ENCODE measurements around the gene NDST3. TPM values are rescaled to one million over a fixed set of nuclear protein-coding genes. Genes with fewer than 3 reads are reported as not detected.

NDST3 gene
- total RNA-seq, 2 experiments from 2014 or later, result not detected

DNA sequence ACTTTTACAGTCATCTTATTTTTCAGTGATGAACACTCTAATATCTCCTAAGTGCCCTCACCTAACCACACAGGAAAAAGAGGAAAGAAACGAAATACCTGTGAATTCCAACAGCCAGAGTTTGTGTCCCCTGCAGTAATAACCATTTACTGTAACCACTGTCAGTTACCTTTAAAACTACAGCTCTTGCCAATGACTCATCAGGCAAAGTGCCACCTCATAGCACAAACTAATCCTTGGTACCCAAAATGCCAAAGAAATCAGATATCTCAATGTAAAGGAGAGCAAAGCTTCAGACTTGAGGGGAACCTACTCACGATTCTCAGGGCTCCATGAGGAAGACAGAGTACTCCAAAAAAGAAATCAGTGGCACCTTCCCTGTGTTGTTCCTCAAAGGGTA lies 146.5 kb downstream of the NDST3 start:
- DNase-seq (no peak), ATAC-seq (no peak)
- Mint-ChIP-seq H3K27ac (no peak overlapping the region), H3K27me3 (no peaks in the 10 kb centered on the region), H3K4me1 (ENCODE audit: low read depth) (no peaks in the 10 kb centered on the region), H3K9me3 (no peaks in the 10 kb centered on the region), H3K4me3 (no peak overlapping the region), H3K36me3 (ENCODE audit: low read depth) (no peaks in the 10 kb centered on the region)
- ChIA-PET POLR2A (no interaction called here), CTCF (no interaction called here)
- intact Hi-C loops (cut with micrococcal nuclease), result no loop called here
- TF ChIP-seq, protein P1, sequence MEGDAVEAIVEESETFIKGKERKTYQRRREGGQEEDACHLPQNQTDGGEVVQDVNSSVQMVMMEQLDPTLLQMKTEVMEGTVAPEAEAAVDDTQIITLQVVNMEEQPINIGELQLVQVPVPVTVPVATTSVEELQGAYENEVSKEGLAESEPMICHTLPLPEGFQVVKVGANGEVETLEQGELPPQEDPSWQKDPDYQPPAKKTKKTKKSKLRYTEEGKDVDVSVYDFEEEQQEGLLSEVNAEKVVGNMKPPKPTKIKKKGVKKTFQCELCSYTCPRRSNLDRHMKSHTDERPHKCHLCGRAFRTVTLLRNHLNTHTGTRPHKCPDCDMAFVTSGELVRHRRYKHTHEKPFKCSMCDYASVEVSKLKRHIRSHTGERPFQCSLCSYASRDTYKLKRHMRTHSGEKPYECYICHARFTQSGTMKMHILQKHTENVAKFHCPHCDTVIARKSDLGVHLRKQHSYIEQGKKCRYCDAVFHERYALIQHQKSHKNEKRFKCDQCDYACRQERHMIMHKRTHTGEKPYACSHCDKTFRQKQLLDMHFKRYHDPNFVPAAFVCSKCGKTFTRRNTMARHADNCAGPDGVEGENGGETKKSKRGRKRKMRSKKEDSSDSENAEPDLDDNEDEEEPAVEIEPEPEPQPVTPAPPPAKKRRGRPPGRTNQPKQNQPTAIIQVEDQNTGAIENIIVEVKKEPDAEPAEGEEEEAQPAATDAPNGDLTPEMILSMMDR (IDR thresholded peaks at IDR 0.05), result no peak

DNA sequence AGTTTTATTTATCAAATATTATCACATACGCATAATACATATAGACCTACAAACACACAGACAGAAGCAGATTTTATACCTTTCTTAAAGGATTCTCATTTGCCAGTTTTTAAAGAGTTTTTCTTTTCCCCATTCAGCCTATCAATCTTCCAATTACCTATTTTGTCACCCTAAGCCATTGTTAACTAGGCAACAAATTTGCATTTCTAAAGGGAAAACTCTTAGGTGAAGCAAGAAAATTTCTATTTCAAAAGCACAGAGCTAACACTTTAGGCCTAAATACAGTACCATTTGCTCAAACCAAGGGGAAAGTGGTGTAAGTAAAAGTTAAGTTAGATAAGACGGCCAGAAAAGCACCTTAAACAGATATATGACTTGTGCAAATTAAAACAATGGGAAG lies 156.6 kb downstream of the NDST3 start:
- H3K27ac Mint-ChIP-seq, result no peak overlapping the region
- ATAC-seq (no peak), DNase-seq (no peak)
- H3K27me3 Mint-ChIP-seq, result no peaks in the 10 kb centered on the region
- POLR2A ChIA-PET, result no interaction called here
- CTCF ChIA-PET, result no interaction called here
- intact Hi-C loops (cut with micrococcal nuclease), result no loop called here
- no peak overlapping the region for H3K4me3 Mint-ChIP-seq
- TF ChIP-seq, protein P1 (IDR thresholded peaks at IDR 0.05), result no peak
- no peaks in the 10 kb centered on the region for H3K36me3 Mint-ChIP-seq (ENCODE audit: low read depth)
- H3K4me1 Mint-ChIP-seq (ENCODE audit: low read depth), result no peaks in the 10 kb centered on the region
- peaks cover 3% of the 10 kb centered on the region for H3K9me3 Mint-ChIP-seq

DNA sequence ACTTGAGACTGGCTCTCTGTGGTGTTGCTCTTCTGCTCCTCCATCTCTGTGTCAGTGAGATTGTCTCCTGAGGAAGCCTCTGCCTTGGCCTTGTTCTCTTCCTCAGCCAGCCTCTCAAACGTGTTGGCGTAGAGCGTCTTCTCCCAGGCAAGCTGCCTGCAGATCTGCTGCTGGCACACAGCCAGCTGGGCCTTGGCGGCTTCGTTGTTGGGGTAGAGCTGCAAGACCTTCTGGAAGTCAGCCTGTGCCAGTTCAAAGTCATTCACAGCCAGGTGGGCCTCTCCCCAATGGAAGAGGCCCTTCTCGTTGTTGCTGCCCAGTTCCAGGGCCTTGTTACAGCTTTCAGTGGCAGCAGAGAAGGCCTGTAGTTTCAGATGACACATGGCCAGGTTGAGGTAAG lies 159.1 kb downstream of the NDST3 start:
- TF ChIP-seq, protein P1 (IDR thresholded peaks at IDR 0.05), result no peak
- peaks cover 6% of the 10 kb centered on the region for H3K9me3 Mint-ChIP-seq
- no peaks in the 10 kb centered on the region for H3K4me1 Mint-ChIP-seq (ENCODE audit: low read depth)
- POLR2A ChIA-PET, result no interaction called here
- no peaks in the 10 kb centered on the region for H3K36me3 Mint-ChIP-seq (ENCODE audit: low read depth)
- intact Hi-C loops (cut with micrococcal nuclease), result no loop called here
- DNase-seq (no peak), ATAC-seq (no peak)
- H3K27ac Mint-ChIP-seq, result no peak overlapping the region
- CTCF ChIA-PET, result interaction anchor here (0.8 kb wide), 1 partner anchor 65 kb away, joined by 3 read pairs; no protein-coding TSS in a partner anchor
- no peaks in the 10 kb centered on the region for H3K27me3 Mint-ChIP-seq
- no peak overlapping the region for H3K4me3 Mint-ChIP-seq

DNA sequence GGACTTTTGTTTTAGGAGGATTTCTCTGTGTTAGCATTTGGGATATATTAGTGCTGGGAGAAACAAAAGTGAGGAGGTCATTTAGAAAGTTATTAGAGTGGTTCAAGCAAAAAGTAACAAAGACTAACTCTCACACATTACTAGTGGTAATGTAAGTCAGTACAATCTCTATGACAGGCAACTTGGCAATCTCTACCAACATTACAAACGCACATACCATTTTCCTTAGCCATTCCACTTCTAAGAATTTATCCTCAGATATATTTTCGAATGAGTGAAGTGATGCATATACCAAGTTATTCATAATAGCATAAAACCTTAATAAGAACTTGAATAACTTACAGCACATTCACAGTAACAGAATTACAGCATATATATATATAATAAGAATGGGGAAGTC lies 172.3 kb downstream of the NDST3 start:
- no peaks in the 10 kb centered on the region for H3K27me3 Mint-ChIP-seq
- ChIA-PET POLR2A (no interaction called here), CTCF (no interaction called here)
- H3K36me3 Mint-ChIP-seq (ENCODE audit: low read depth), result no peaks in the 10 kb centered on the region
- no peak for DNase-seq
- no peak overlapping the region for H3K4me3 Mint-ChIP-seq
- H3K9me3 Mint-ChIP-seq, result peaks cover 12% of the 10 kb centered on the region
- no peak overlapping the region for H3K27ac Mint-ChIP-seq
- no peaks in the 10 kb centered on the region for H3K4me1 Mint-ChIP-seq (ENCODE audit: low read depth)
- intact Hi-C loops (cut with micrococcal nuclease), result no loop called here
- TF ChIP-seq, protein P1 (IDR thresholded peaks at IDR 0.05), result no peak
- no peak for ATAC-seq

DNA sequence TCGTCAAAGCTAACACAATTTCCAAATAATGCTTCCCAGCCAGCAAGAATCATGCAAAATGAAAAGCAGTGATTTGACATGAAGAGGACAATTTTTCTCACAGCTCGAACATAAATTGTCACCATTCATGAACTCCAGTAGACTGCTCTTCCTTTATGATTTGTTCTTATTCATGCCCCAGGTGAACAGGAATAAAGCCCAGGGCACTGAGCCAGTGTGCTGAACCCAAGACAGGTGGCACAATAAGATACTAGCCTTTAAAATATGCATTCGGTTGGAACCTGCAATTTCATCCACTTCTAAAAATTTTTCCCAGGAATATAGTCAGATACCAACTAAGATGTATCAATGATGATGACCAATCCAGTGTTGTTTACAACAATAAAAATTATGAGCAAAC lies 178.8 kb downstream of the NDST3 start:
- intact Hi-C loops (cut with micrococcal nuclease), result no loop called here
- CTCF ChIA-PET, result no interaction called here
- Mint-ChIP-seq H3K9me3 (no peaks in the 10 kb centered on the region), H3K4me1 (ENCODE audit: low read depth) (no peaks in the 10 kb centered on the region), H3K27ac (no peak overlapping the region), H3K27me3 (no peaks in the 10 kb centered on the region), H3K36me3 (ENCODE audit: low read depth) (no peaks in the 10 kb centered on the region), H3K4me3 (no peak overlapping the region)
- ATAC-seq, result no peak
- POLR2A ChIA-PET, result interaction anchor here (0.9 kb wide), 1 partner anchor 9 kb away, joined by 3 read pairs; no protein-coding TSS in a partner anchor
- no peak for DNase-seq
- TF ChIP-seq, protein P1 (IDR thresholded peaks at IDR 0.05), result no peak

Data from activated CD8-positive, alpha-beta T cell treated with anti-CD3 and anti-CD28 coated beads for 36 hours (primary cell).